ENCODE results near the gene LDHB. TPM values are rescaled to one million over a fixed set of nuclear protein-coding genes. Genes with fewer than 3 reads are reported as not detected.

Gene LDHB
- total RNA-seq, 1 donor from 2014 or later = 1,973 TPM

DNA sequence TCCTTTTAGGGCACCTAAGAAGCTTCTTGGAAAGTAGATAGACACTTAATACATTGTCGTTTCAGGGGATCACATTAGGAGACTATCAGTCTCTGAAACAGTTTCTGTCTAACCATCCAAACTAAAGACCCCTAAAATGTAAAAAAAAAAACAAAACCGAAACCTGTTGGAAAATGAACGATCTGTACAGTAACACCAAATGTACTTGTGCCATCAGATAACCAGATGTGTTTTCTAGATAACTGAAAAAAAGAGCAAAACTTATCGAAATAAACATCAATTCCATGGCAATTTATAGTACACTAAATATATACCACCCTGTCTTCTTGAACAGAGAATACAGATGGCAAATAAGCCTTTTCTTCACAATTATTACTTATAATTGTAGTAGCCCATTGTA is 2.1 kb downstream of the LDHB start:
- Mint-ChIP-seq H3K27me3 (ENCODE audit: insufficient read depth, low read depth) (peaks cover 7% of the 10 kb centered on the region), H3K4me3 (peak overlapping the region; percentile 100), H3K4me1 (peaks cover 44% of the 10 kb centered on the region), H3K9me3 (no peaks in the 10 kb centered on the region), H3K27ac (no peak overlapping the region), H3K36me3 (peaks cover 33% of the 10 kb centered on the region)
- Histone ChIP-seq H3K36me3 (peaks cover under 1% of the 10 kb centered on the region), H3K27me3 (peaks cover 4% of the 10 kb centered on the region), H3K4me3 (peak overlapping the region; percentile 65), H2AFZ (replicated peaks) (no peak overlapping the region), H3K27ac (no peak overlapping the region), H3F3A (ENCODE audit: low read depth) (peaks cover 4% of the 10 kb centered on the region), H3K9me3 (ENCODE audit: low read depth) (no peaks in the 10 kb centered on the region), H3K79me2 (ENCODE audit: low read depth) (peaks cover 70% of the 10 kb centered on the region), H3K9ac (peak overlapping the region; percentile 53), H3K4me2 (peak overlapping the region; percentile 94), H3K4me1 (peaks cover 34% of the 10 kb centered on the region), H4K20me1 (ENCODE audit: low read depth) (peaks cover 54% of the 10 kb centered on the region)
- TF ChIP-seq EZH2phosphoT487 (IDR thresholded peaks at IDR 0.05) (no peak), EZH2 (IDR thresholded peaks at IDR 0.05) (no peak)
- TF ChIP-seq, protein P1, sequence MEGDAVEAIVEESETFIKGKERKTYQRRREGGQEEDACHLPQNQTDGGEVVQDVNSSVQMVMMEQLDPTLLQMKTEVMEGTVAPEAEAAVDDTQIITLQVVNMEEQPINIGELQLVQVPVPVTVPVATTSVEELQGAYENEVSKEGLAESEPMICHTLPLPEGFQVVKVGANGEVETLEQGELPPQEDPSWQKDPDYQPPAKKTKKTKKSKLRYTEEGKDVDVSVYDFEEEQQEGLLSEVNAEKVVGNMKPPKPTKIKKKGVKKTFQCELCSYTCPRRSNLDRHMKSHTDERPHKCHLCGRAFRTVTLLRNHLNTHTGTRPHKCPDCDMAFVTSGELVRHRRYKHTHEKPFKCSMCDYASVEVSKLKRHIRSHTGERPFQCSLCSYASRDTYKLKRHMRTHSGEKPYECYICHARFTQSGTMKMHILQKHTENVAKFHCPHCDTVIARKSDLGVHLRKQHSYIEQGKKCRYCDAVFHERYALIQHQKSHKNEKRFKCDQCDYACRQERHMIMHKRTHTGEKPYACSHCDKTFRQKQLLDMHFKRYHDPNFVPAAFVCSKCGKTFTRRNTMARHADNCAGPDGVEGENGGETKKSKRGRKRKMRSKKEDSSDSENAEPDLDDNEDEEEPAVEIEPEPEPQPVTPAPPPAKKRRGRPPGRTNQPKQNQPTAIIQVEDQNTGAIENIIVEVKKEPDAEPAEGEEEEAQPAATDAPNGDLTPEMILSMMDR (IDR thresholded peaks at IDR 0.05) = no peak
- DNase-seq (ENCODE audit: low spot score) = no peak

DNA sequence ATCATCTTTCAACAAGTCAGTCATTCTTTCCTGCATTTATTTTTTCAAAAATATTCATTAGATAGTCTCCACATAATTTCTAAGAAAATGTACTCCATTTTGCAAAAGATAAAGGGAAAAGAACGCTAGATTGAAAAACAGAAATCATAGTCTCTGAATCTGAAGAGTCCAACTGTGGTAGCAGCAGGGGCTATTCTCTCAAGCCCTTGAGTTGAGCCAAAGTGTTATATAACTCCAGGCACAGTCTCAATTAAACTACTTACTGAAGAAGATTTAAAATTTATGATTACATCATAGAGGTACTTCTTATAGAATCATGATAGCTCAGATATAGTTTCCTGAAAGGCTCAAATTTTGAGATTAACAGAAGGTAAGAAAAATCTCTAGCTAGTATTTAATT is 5.8 kb downstream of the LDHB start:
- H4K20me1 ChIP-seq (ENCODE audit: low read depth) = peaks cover 83% of the 10 kb centered on the region
- H3K4me3 Mint-ChIP-seq = no peak overlapping the region
- H3K9me3 Mint-ChIP-seq = no peaks in the 10 kb centered on the region
- peaks cover 37% of the 10 kb centered on the region for H3K4me1 ChIP-seq
- H3K9ac ChIP-seq = no peak overlapping the region
- H3K36me3 Mint-ChIP-seq = peaks cover 58% of the 10 kb centered on the region
- H3K36me3 ChIP-seq = peaks cover 22% of the 10 kb centered on the region
- no peaks in the 10 kb centered on the region for H3K9me3 ChIP-seq (ENCODE audit: low read depth)
- H3K27me3 ChIP-seq = no peaks in the 10 kb centered on the region
- no peak overlapping the region for H3K27ac Mint-ChIP-seq
- H3K27ac ChIP-seq = no peak overlapping the region
- TF ChIP-seq, protein P1 (IDR thresholded peaks at IDR 0.05) = no peak
- TF ChIP-seq EZH2 (IDR thresholded peaks at IDR 0.05) (no peak), EZH2phosphoT487 (IDR thresholded peaks at IDR 0.05) (no peak)
- peaks cover 96% of the 10 kb centered on the region for H3K79me2 ChIP-seq (ENCODE audit: low read depth)
- no peak overlapping the region for H3K4me2 ChIP-seq
- H3K27me3 Mint-ChIP-seq (ENCODE audit: insufficient read depth, low read depth) = peaks cover under 1% of the 10 kb centered on the region
- no peak overlapping the region for H2AFZ ChIP-seq (replicated peaks)
- H3K4me1 Mint-ChIP-seq = peaks cover 46% of the 10 kb centered on the region
- no peak overlapping the region for H3K4me3 ChIP-seq
- H3F3A ChIP-seq (ENCODE audit: low read depth) = no peaks in the 10 kb centered on the region
- no peak for DNase-seq (ENCODE audit: low spot score)

DNA sequence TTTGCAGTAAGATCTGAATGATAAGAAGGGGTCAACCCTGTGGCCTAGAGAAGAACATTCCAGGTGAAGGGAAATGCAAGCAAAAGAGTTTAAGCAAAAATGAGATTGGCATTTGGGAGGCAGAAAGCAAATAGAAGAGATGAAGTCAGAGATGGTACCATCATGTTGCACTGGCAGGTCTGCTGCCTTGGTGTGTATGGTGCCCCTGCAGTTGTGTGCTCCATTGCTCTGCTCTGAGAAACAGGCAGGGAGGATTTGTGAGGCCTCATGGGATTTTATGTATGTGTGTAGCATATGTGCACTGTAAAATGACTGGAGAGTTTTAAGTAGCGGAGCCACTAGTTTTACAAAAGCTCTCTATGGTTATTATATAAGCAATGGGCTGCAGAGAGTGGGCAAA is 6.6 kb downstream of the LDHB start:
- Histone ChIP-seq H3K79me2 (ENCODE audit: low read depth) (peaks cover 96% of the 10 kb centered on the region), H4K20me1 (ENCODE audit: low read depth) (peaks cover 85% of the 10 kb centered on the region), H3F3A (ENCODE audit: low read depth) (no peaks in the 10 kb centered on the region), H3K4me1 (peaks cover 41% of the 10 kb centered on the region), H3K27me3 (no peaks in the 10 kb centered on the region), H3K4me2 (no peak overlapping the region), H3K27ac (no peak overlapping the region), H2AFZ (replicated peaks) (no peak overlapping the region), H3K36me3 (peaks cover 30% of the 10 kb centered on the region), H3K9ac (no peak overlapping the region), H3K9me3 (ENCODE audit: low read depth) (no peaks in the 10 kb centered on the region), H3K4me3 (no peak overlapping the region)
- Mint-ChIP-seq H3K4me3 (no peak overlapping the region), H3K4me1 (peaks cover 45% of the 10 kb centered on the region), H3K9me3 (no peaks in the 10 kb centered on the region), H3K27me3 (ENCODE audit: insufficient read depth, low read depth) (no peaks in the 10 kb centered on the region), H3K27ac (no peak overlapping the region), H3K36me3 (peaks cover 61% of the 10 kb centered on the region)
- TF ChIP-seq, protein P1 (IDR thresholded peaks at IDR 0.05) = no peak
- TF ChIP-seq EZH2phosphoT487 (IDR thresholded peaks at IDR 0.05) (no peak), EZH2 (IDR thresholded peaks at IDR 0.05) (no peak)
- no peak for DNase-seq (ENCODE audit: low spot score)

All from neural progenitor cell (in vitro differentiated cells).